ENCODE data around the gene LRRC14B.
"Not testable (repeated sequence)": the region's sequence is repeated elsewhere in the genome, so short reads cannot be mapped to it uniquely, and the experiment has no call there.

GRCh38 chr5:215256-215655, 24.0 kb downstream of the LRRC14B start:
- TF ChIP-seq POLR2AphosphoS5 (IDR thresholded peaks at IDR 0.05; ENCODE audit: borderline replicate concordance, low read depth, low read length); EZH2 (IDR thresholded peaks at IDR 0.05): not testable (repeated sequence)

Data from SK-N-MC (cell line).